ENCODE data around the gene KIAA0930. TPM values are rescaled to one million over a fixed set of nuclear protein-coding genes. Genes with fewer than 3 reads are reported as not detected.
A peak's percentile ranks its signal among the peaks of the same experiment; 100 is the strongest.

Gene KIAA0930
- total RNA-seq, 3 donors from 2014 or later (not counting 1 experiment from before 2014, with no cell fraction given): 32.6 to 39.1 (median 38.4) TPM

- no peaks in the 10 kb centered on the region for H3K27me3 ChIP-seq (ENCODE audit: control insufficient read depth, insufficient read depth, low read length)
- Mint-ChIP-seq H3K36me3 (no peaks in the 10 kb centered on the region), H3K4me1 (no peaks in the 10 kb centered on the region), H3K27me3 (ENCODE audit: low read depth in 2 of 2) (no peaks in the 10 kb centered on the region), H3K9me3 (no peaks in the 10 kb centered on the region), H3K4me3 (no peak overlapping the region), H3K27ac (no peak overlapping the region)
- H3K4me3 ChIP-seq (ENCODE audit: low read length): no peak overlapping the region
- DNase-seq: no peak
- no peaks in the 10 kb centered on the region for H3K9me3 ChIP-seq (ENCODE audit: control insufficient read depth, insufficient read depth, low read length)
- ATAC-seq: no peak
- TF ChIP-seq CTCF (IDR thresholded peaks at IDR 0.05): no peak
- no peaks in the 10 kb centered on the region for H3K36me3 ChIP-seq (ENCODE audit: control insufficient read depth, insufficient read depth, low read length)
- intact Hi-C loops (cut with micrococcal nuclease): no loop called here
- no peak overlapping the region for H3K27ac ChIP-seq (ENCODE audit: low read length)
- WGBS (ENCODE audit: insufficient coverage): 91% methylated on average over 9 of the region's 10 CpGs
- peaks cover 14% of the 10 kb centered on the region for H3K4me1 ChIP-seq (ENCODE audit: control insufficient read depth, insufficient read depth, low read length)
Measured at GRCh38 chr22:45253039-45253641, 12.4 kb upstream of the KIAA0930 start.

DNA sequence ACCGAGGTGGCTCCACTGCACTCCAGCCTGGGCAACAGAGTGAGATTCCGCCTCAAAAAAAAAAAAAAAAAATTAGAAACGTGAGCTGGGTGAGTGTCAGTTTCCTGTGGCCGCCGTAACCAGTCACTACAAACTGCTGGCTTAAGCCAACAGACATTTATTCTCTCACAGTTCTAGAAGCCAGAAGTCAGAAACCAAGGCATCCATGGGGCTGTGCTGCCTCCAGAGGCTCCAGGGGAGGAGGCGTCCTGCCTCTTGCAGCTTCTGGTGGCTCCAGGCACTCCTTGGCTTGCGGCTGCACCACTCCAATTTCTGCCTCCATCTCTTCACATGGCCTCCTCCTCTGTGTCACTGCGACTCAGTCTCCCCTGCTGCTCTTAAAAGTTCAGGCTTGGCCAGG is 11.1 kb upstream of the KIAA0930 start:
- Mint-ChIP-seq H3K9me3 (no peaks in the 10 kb centered on the region), H3K36me3 (no peaks in the 10 kb centered on the region), H3K4me1 (peaks cover 0 to under 1% of the 10 kb centered on the region in 2 donors), H3K27me3 (ENCODE audit: low read depth in 2 of 2) (no peaks in the 10 kb centered on the region), H3K27ac (no peak overlapping the region), H3K4me3 (no peak overlapping the region)
- H3K4me3 ChIP-seq (ENCODE audit: low read length): no peak overlapping the region
- H3K36me3 ChIP-seq (ENCODE audit: control insufficient read depth, insufficient read depth, low read length): no peaks in the 10 kb centered on the region
- DNase-seq: no peak
- no peaks in the 10 kb centered on the region for H3K9me3 ChIP-seq (ENCODE audit: control insufficient read depth, insufficient read depth, low read length)
- intact Hi-C loops (cut with micrococcal nuclease): no loop called here
- H3K27me3 ChIP-seq (ENCODE audit: control insufficient read depth, insufficient read depth, low read length): no peaks in the 10 kb centered on the region
- TF ChIP-seq CTCF (IDR thresholded peaks at IDR 0.05): no peak
- no peak overlapping the region for H3K27ac ChIP-seq (ENCODE audit: low read length)
- peak in 1 of 3 donors; percentile 64 for ATAC-seq
- 53% methylated on average over 8 of the region's 8 CpGs for WGBS (ENCODE audit: insufficient coverage)
- peaks cover 22% of the 10 kb centered on the region for H3K4me1 ChIP-seq (ENCODE audit: control insufficient read depth, insufficient read depth, low read length)

DNA sequence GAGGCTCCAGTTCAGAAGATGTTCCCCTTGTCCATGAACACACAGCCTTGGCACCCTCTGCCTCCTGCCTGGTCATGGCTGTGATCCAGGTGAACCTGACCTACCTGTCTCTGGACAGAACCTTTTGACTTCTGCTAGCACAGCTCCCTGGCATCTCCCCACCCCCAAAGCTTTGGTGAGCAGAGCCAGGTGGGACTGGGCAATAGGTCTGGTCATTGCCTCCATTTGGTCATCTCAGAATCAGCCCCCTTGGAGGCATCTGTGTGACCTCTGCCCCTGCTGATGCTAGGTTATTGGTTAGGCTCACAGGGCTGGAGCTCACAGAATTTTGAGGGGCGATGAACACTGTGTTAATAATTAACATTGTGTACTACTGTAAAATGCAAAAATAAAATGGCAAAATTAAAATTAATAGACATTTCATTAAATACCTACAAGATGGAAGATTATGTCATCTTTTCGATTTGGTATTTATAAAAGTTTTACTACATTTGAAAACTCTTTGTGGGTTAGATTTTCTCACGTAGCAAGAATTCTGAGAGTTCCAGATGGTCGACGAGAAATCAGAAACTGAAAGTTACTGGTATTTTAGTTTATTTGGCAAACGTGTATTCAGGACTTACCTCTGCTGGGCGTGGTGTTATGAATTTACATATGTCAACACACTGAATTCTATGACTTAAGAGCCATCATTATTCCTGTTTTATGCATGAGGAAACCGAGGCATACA is 8.3 kb upstream of the KIAA0930 start:
- Histone ChIP-seq H3K4me1 (ENCODE audit: control insufficient read depth, insufficient read depth, low read length) (peaks cover 23% of the 10 kb centered on the region), H3K27ac (ENCODE audit: low read length) (peak overlapping the region; percentile 30), H3K9me3 (ENCODE audit: control insufficient read depth, insufficient read depth, low read length) (no peaks in the 10 kb centered on the region), H3K27me3 (ENCODE audit: control insufficient read depth, insufficient read depth, low read length) (no peaks in the 10 kb centered on the region), H3K36me3 (ENCODE audit: control insufficient read depth, insufficient read depth, low read length) (no peaks in the 10 kb centered on the region), H3K4me3 (ENCODE audit: low read length) (no peak overlapping the region)
- Mint-ChIP-seq H3K4me3 (no peak overlapping the region), H3K27me3 (ENCODE audit: low read depth in 2 of 2) (no peaks in the 10 kb centered on the region), H3K36me3 (no peaks in the 10 kb centered on the region), H3K4me1 (peaks cover 0 to 9% of the 10 kb centered on the region in 2 donors), H3K9me3 (no peaks in the 10 kb centered on the region), H3K27ac (no peak overlapping the region)
- no peak for TF ChIP-seq CTCF (IDR thresholded peaks at IDR 0.05)
- intact Hi-C loops (cut with micrococcal nuclease): no loop called here
- ATAC-seq (no peak), DNase-seq (no peak)
- WGBS (ENCODE audit: insufficient coverage): 31% methylated on average over 5 of the region's 8 CpGs

Data from natural killer cell (primary cell).